Measurements from ENCODE around the gene SLC2A14.
"Not testable (repeated sequence)": the region's sequence is repeated elsewhere in the genome, so short reads cannot be mapped to it uniquely, and the experiment has no call there.

- TF ChIP-seq POLR2AphosphoS5 (IDR thresholded peaks at IDR 0.05; ENCODE audit: low read depth); CTCF (IDR thresholded peaks at IDR 0.05; ENCODE audit: insufficient read depth, low read length); GABPA (IDR thresholded peaks at IDR 0.05; ENCODE audit: low read depth): not testable (repeated sequence)
- TF ChIP-seq, protein P1, sequence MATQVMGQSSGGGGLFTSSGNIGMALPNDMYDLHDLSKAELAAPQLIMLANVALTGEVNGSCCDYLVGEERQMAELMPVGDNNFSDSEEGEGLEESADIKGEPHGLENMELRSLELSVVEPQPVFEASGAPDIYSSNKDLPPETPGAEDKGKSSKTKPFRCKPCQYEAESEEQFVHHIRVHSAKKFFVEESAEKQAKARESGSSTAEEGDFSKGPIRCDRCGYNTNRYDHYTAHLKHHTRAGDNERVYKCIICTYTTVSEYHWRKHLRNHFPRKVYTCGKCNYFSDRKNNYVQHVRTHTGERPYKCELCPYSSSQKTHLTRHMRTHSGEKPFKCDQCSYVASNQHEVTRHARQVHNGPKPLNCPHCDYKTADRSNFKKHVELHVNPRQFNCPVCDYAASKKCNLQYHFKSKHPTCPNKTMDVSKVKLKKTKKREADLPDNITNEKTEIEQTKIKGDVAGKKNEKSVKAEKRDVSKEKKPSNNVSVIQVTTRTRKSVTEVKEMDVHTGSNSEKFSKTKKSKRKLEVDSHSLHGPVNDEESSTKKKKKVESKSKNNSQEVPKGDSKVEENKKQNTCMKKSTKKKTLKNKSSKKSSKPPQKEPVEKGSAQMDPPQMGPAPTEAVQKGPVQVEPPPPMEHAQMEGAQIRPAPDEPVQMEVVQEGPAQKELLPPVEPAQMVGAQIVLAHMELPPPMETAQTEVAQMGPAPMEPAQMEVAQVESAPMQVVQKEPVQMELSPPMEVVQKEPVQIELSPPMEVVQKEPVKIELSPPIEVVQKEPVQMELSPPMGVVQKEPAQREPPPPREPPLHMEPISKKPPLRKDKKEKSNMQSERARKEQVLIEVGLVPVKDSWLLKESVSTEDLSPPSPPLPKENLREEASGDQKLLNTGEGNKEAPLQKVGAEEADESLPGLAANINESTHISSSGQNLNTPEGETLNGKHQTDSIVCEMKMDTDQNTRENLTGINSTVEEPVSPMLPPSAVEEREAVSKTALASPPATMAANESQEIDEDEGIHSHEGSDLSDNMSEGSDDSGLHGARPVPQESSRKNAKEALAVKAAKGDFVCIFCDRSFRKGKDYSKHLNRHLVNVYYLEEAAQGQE (IDR thresholded peaks at IDR 0.05; ENCODE audit: insufficient replicate concordance, low read depth), result not testable (repeated sequence)
Observed at GRCh38 chr12:7797269-7797668, 75.4 kb downstream of the SLC2A14 start.
